IMR-90 (cell line): Measurements from ENCODE around the gene KCNMA1. TPM values are rescaled to one million over a fixed set of nuclear protein-coding genes. Genes with fewer than 3 reads are reported as not detected.

Source experiments
- ATAC-seq: fragments of 200-7000 bp; cut with Tn5 transposase; 2 replicates; pipeline ENCODE4 v1.9.1; 2020; ENCODE audit warnings: low read depth, mild to moderate bottlenecking, moderate library complexity
- BruUV-seq: library from RNA; stranded (reverse); fragments of 400-500 nt; replicated peaks from 2 replicates; lab custom pipeline; 2021; lab: Mats Ljungman, UMichigan
- CTCF ChIA-PET: fragments of 300-600 bp; formaldehyde crosslinking; extraction: SDS; loops from one replicate; lab custom pipeline; 2021; ENCODE audit warnings: antibody characterized with exemption; lab: Yijun Ruan, JAX
- POLR2A ChIA-PET: fragments of 300-600 bp; sonication (Branson Sonifier 250); formaldehyde crosslinking; loops from one replicate; lab custom pipeline; 2022; ENCODE audit warnings: antibody characterized with exemption; ENCODE audit not compliant: unreplicated experiment; lab: Charles Lee
- DNase-seq: peaks from one replicate; pipeline ENCODE4 v3.0.0; 2013
- H2AFZ ChIP-seq: replicated peaks from 2 replicates; pipeline ENCODE3; 2013; ENCODE audit warnings: low read length, mild to moderate bottlenecking; ENCODE audit not compliant: poor library complexity
- H2AK5ac ChIP-seq: 2 replicates; pipeline ENCODE4 v1.6.1; 2013; ENCODE audit warnings: low read depth, low read length, inconsistent platforms
- H2AK9ac ChIP-seq: replicated peaks from 2 replicates; pipeline ENCODE3; 2013; ENCODE audit warnings: mild to moderate bottlenecking, low read depth, low read length, moderate library complexity; ENCODE audit not compliant: poor library complexity
- H2BK120ac ChIP-seq: 2 replicates; pipeline ENCODE4 v1.6.1; 2013; ENCODE audit warnings: low read depth, low read length, inconsistent platforms
- H2BK15ac ChIP-seq: 3 replicates; pipeline ENCODE4 v1.6.1; 2013; ENCODE audit warnings: low read depth, low read length, inconsistent platforms
- H2BK20ac ChIP-seq: 2 replicates; pipeline ENCODE4 v1.6.1; 2013; ENCODE audit warnings: low read depth, mild to moderate bottlenecking, inconsistent platforms, low read length, moderate library complexity
- H2BK5ac ChIP-seq: 2 replicates; pipeline ENCODE4 v1.6.1; 2013; ENCODE audit warnings: mild to moderate bottlenecking, low read depth, low read length, inconsistent platforms; ENCODE audit not compliant: poor library complexity, severe bottlenecking
- H3K14ac ChIP-seq: replicated peaks from 2 replicates; pipeline ENCODE4 v1.6.1; 2013; ENCODE audit warnings: low read depth, low read length, inconsistent platforms
- H3K18ac ChIP-seq: 2 replicates; pipeline ENCODE4 v1.6.1; 2013; ENCODE audit warnings: low read depth, low read length, control low read depth
- H3K23ac ChIP-seq: 2 replicates; pipeline ENCODE4 v1.6.1; 2013; ENCODE audit warnings: low read depth, low read length, inconsistent platforms
- H3K27ac ChIP-seq: 2 replicates; pipeline ENCODE4 v1.5.1; 2013; ENCODE audit warnings: mild to moderate bottlenecking, control low read depth, low read length; ENCODE audit not compliant: insufficient read depth
- H3K27me3 ChIP-seq: 2 replicates; pipeline ENCODE4 v1.6.1; 2013; ENCODE audit warnings: low read length; ENCODE audit not compliant: control insufficient read depth, insufficient read depth
- H3K36me3 ChIP-seq: 2 replicates; pipeline ENCODE4 v1.6.1; 2013; ENCODE audit warnings: low read length, mixed read lengths; ENCODE audit not compliant: control insufficient read depth, insufficient read depth
- H3K4ac ChIP-seq: 2 replicates; pipeline ENCODE4 v1.6.1; 2013; ENCODE audit warnings: low read depth, low read length, inconsistent platforms
- H3K4me1 ChIP-seq: 2 replicates; pipeline ENCODE4 v1.6.1; 2013; ENCODE audit warnings: low read length, mixed read lengths; ENCODE audit not compliant: control insufficient read depth, insufficient read depth
- H3K4me2 ChIP-seq: 2 replicates; pipeline ENCODE4 v1.6.1; 2013; ENCODE audit warnings: low read depth, mild to moderate bottlenecking, control low read depth, low read length, moderate library complexity
- H3K4me3 ChIP-seq: 2 replicates; pipeline ENCODE4 v1.5.1; 2013; ENCODE audit warnings: low read depth, mild to moderate bottlenecking, control low read depth, low read length, moderate library complexity; ENCODE audit not compliant: insufficient read depth
- H3K56ac ChIP-seq: 2 replicates; pipeline ENCODE4 v1.6.1; 2013; ENCODE audit warnings: low read length, inconsistent platforms; ENCODE audit not compliant: insufficient read depth; ENCODE audit errors: extremely low read depth
- H3K79me1 ChIP-seq, 2 experiments: 2 replicates each; pipeline ENCODE4 v1.6.1; 2013; ENCODE audit warnings: low read length in 2 of 2, inconsistent platforms in 1 of 2, low read depth in 1 of 2
- H3K9ac ChIP-seq: 2 replicates; pipeline ENCODE4 v1.6.1; 2013; ENCODE audit warnings: low read depth, low read length, control low read depth
- H3K9me1 ChIP-seq: 2 replicates; pipeline ENCODE4 v1.6.1; 2013; ENCODE audit warnings: low read length, inconsistent platforms; ENCODE audit not compliant: insufficient read depth
- H3K9me3 ChIP-seq: 2 replicates; pipeline ENCODE4 v1.6.1; 2013; ENCODE audit warnings: low read length; ENCODE audit not compliant: control insufficient read depth, insufficient read depth
- H4K20me1 ChIP-seq: 2 replicates; pipeline ENCODE4 v1.6.1; 2013; ENCODE audit warnings: low read length, inconsistent platforms; ENCODE audit not compliant: insufficient read depth
- H4K5ac ChIP-seq: 2 replicates; pipeline ENCODE4 v1.6.1; 2013; ENCODE audit warnings: mild to moderate bottlenecking, low read depth, low read length, control low read depth
- H4K8ac ChIP-seq, 2 experiments: 2 replicates each; pipeline ENCODE4 v1.6.1; 2013; ENCODE audit warnings: low read depth in 2 of 2, low read length in 2 of 2, control low read depth in 1 of 2, inconsistent platforms in 1 of 2
- H4K91ac ChIP-seq: 2 replicates; pipeline ENCODE4 v1.6.1; 2013; ENCODE audit warnings: low read depth, low read length, inconsistent platforms; ENCODE audit not compliant: insufficient read depth
- CEBPB ChIP-seq: IDR thresholded peaks from 2 replicates; pipeline ENCODE4 v1.6.1; 2012; ENCODE audit warnings: low read depth, low read length, improper control_type of control experiment
- MAFK ChIP-seq: IDR thresholded peaks from 2 replicates; pipeline ENCODE4 v1.6.1; 2012; ENCODE audit warnings: low read depth, low read length, improper control_type of control experiment
- MXI1 ChIP-seq: IDR thresholded peaks from 2 replicates; pipeline ENCODE4 v1.6.1; 2012; ENCODE audit warnings: low read depth, mild to moderate bottlenecking, low read length, moderate library complexity, borderline replicate concordance
- WGBS, 2 experiments: methylation state at CpG; one replicate each; pipeline versions ENCODE4 v1.1.5 to v1.1.7; 2013; ENCODE audit warnings: missing lambda C conversion rate in 2 of 2; ENCODE audit not compliant: insufficient read length in 1 of 2; ENCODE audit errors: extremely low coverage in 2 of 2; 5-methylcytosine and 5-hydroxymethylcytosine counted together
- dilution Hi-C: fragments of 300-500 bp; cut with HindIII; formaldehyde crosslinking; loops from one replicate; pipeline ENCODE4 v1.14.3; 2018; ENCODE audit warnings: low sequenced_read_pairs; ENCODE audit not compliant: unreplicated experiment
- in situ Hi-C: fragments of 300-500 bp; cut with MboI; formaldehyde crosslinking; loops from 3 replicates; pipeline ENCODE4 v1.14.3; 2019; ENCODE audit warnings: low sequenced_read_pairs, inconsistent platforms, mixed read lengths
- intact Hi-C: fragments of 100-400 bp; cut with micrococcal nuclease; formaldehyde crosslinking; loops from 2 replicates; pipeline ENCODE4 v1.10.0; 2022
- polyA plus RNA-seq, 3 experiments: library from polyadenylated mRNA; depleted of rRNA; stranded (reverse); fragments of >200 nt; gene quantifications; 2 replicates each; pipeline ENCODE4 v1.2.3, GENCODE V29; 2012; ENCODE audit warnings: low replicate concordance in 1 of 3
- total RNA-seq: library from RNA; depleted of rRNA; stranded (reverse); fragments of >200 nt; gene quantifications from 2 replicates; pipeline ENCODE4 v1.2.3, GENCODE V29; 2012

KCNMA1 gene
- total and polyA plus RNA-seq, 2 of the 4 experiments (the other 2 are of a cell fraction), result 25.6 to 29.6 TPM

GRCh38 chr10:77229704-77230103, 407.9 kb downstream of the KCNMA1 start:
- Histone ChIP-seq H3K9me1 (peaks cover 8% of the 10 kb centered on the region), H2BK5ac (peak overlapping the region; percentile 92), H2AK9ac (no peak overlapping the region), H3K79me1 (no peaks in the 10 kb centered on the region), H4K91ac (peak overlapping the region; percentile 48; the same call in 1 of the 2 replicates), H3K9me3 (no peaks in the 10 kb centered on the region), H4K8ac (peak overlapping the region in 1 of 2 experiments; percentile 74; a peak in 2 of 4 replicates), H2AFZ (no peak overlapping the region), H2BK15ac (peak overlapping the region; percentile 63; the same call in 1 of the 3 replicates), H2AK5ac (peak overlapping the region; percentile 89; the same call in 1 of the 2 replicates), H3K4ac (peak overlapping the region; percentile 51; the same call in 1 of the 2 replicates), H3K23ac (peak overlapping the region; percentile 52), H3K36me3 (no peaks in the 10 kb centered on the region), H3K14ac (peak overlapping the region; percentile 69), H3K4me1 (peaks cover 9% of the 10 kb centered on the region; the same call in 1 of the 2 replicates), H3K27ac (peak overlapping the region; percentile 18; the same call in 1 of the 2 replicates), H3K18ac (peak overlapping the region; percentile 44), H3K56ac (peak overlapping the region; percentile 27; the same call in 1 of the 2 replicates), H4K20me1 (no peaks in the 10 kb centered on the region), H3K9ac (no peak overlapping the region), H4K5ac (no peak overlapping the region), H2BK20ac (peak overlapping the region; percentile 57; the same call in 1 of the 2 replicates), H3K4me2 (peak overlapping the region; percentile 34; the same call in 1 of the 2 replicates), H3K27me3 (no peaks in the 10 kb centered on the region), H2BK120ac (peak overlapping the region; percentile 66), H3K4me3 (no peak overlapping the region)
- POLR2A ChIA-PET, result no interaction called here
- no TSS peak for BruUV-seq
- intact Hi-C loops, result no loop called here
- dilution Hi-C loops, result no loop called here
- in situ Hi-C loops, result no loop called here
- CTCF ChIA-PET, result interaction anchor here (1.6 kb wide), 1 partner anchor 56 kb away, joined by 4 read pairs; no protein-coding TSS in a partner anchor
- peak; percentile 66 for ATAC-seq
- peak; percentile 59 for DNase-seq
- no peak for TF ChIP-seq MAFK
- no peak for TF ChIP-seq MXI1
- TF ChIP-seq CEBPB, result peak; percentile 22; the same call in 1 of the 2 replicates
- WGBS, 2 experiments, result no CpG with 5 or more reads among the region's 3 CpGs
